CD8-positive, alpha-beta memory T cell (primary cell): ENCODE measurements around the gene PWWP2B. TPM values are rescaled to one million over a fixed set of nuclear protein-coding genes. Genes with fewer than 3 reads are reported as not detected.

Experiments
- CTCF ChIA-PET: fragments of 350-600 bp; sonication (Branson Sonifier 250); formaldehyde crosslinking; loops from one replicate; lab custom pipeline; 2021; ENCODE audit warnings: antibody characterized with exemption; lab: Charles Lee
- POLR2A ChIA-PET: fragments of 350-600 bp; sonication (Branson Sonifier 250); formaldehyde crosslinking; loops from one replicate; lab custom pipeline; 2021; ENCODE audit warnings: antibody characterized with exemption; lab: Charles Lee
- DNase-seq, 5 donors: peaks; one replicate each; pipeline versions ENCODE4 v3.0.0 to v3.0.0-alpha.2; 2020 to 2022; ENCODE audit warnings: mixed read lengths in 1 of 5
- H3K27ac ChIP-seq: one replicate; pipeline ENCODE4 v1.7.0; 2013; ENCODE audit warnings: low read depth, mild to moderate bottlenecking, low read length, moderate library complexity
- H3K27me3 ChIP-seq: 2 replicates; pipeline ENCODE4 v1.7.0; 2013; ENCODE audit warnings: low read length, mild to moderate bottlenecking; ENCODE audit not compliant: insufficient read depth, poor library complexity, severe bottlenecking
- H3K36me3 ChIP-seq: 2 replicates; pipeline ENCODE4 v1.7.0; 2013; ENCODE audit warnings: mild to moderate bottlenecking, low read length, moderate library complexity; ENCODE audit not compliant: insufficient read depth
- H3K4me1 ChIP-seq: 2 replicates; pipeline ENCODE4 v1.7.0; 2013; ENCODE audit warnings: mild to moderate bottlenecking, low read length, moderate library complexity; ENCODE audit not compliant: insufficient read depth
- H3K4me3 ChIP-seq: 2 replicates; pipeline ENCODE4 v1.7.0; 2013; ENCODE audit warnings: mild to moderate bottlenecking, low read length
- H3K9me3 ChIP-seq: 2 replicates; pipeline ENCODE4 v1.7.0; 2013; ENCODE audit warnings: mild to moderate bottlenecking, low read length
- H3K27ac Mint-ChIP-seq, 8 donors: one replicate each; pipeline ENCODE4 v1.8.0; 2020 to 2021; ENCODE audit warnings: mixed read lengths in 8 of 8, mild to moderate bottlenecking in 6 of 8, inconsistent platforms in 3 of 8, moderate library complexity in 3 of 8
- H3K27me3 Mint-ChIP-seq, 2 donors: one replicate each; pipeline ENCODE4 v1.8.0; 2020 to 2021; ENCODE audit warnings: mixed read lengths in 2 of 2, mild to moderate bottlenecking in 1 of 2, moderate library complexity in 1 of 2
- H3K36me3 Mint-ChIP-seq, 3 donors: one replicate each; pipeline ENCODE4 v1.8.0; 2020 to 2021; ENCODE audit warnings: mixed read lengths in 3 of 3, inconsistent platforms in 1 of 3, mild to moderate bottlenecking in 1 of 3
- H3K4me1 Mint-ChIP-seq, 3 donors: one replicate each; pipeline ENCODE4 v1.8.0; 2020 to 2021; ENCODE audit warnings: mixed read lengths in 3 of 3, inconsistent platforms in 1 of 3, mild to moderate bottlenecking in 1 of 3
- H3K4me3 Mint-ChIP-seq, 7 donors: one replicate each; pipeline ENCODE4 v1.8.0; 2020 to 2021; ENCODE audit warnings: mixed read lengths in 7 of 7, mild to moderate bottlenecking in 6 of 7, moderate library complexity in 4 of 7, inconsistent platforms in 2 of 7
- H3K9me3 Mint-ChIP-seq, 5 donors: one replicate each; pipeline ENCODE4 v1.8.0; 2020 to 2022; ENCODE audit warnings: mixed read lengths in 5 of 5, mild to moderate bottlenecking in 3 of 5, moderate library complexity in 2 of 5, inconsistent platforms in 1 of 5
- polyA plus RNA-seq: library from polyadenylated mRNA; unstranded; fragments of 300-500 nt; fragmentation: Illumina TruSeq; gene quantifications from one replicate; pipeline ENCODE4 v1.2.3, GENCODE V29; 2021
- total RNA-seq, 2 experiments: library from RNA; stranded (reverse); gene quantifications; one replicate each; pipeline ENCODE4 v1.2.3, GENCODE V29; 2021

PWWP2B gene
- total and polyA plus RNA-seq, 3 experiments from 2014 or later, result 3.1 to 4.4 (median 3.7) TPM

GRCh38 chr10:132454296-132455198, 57.5 kb downstream of the PWWP2B start:
- H3K9me3 ChIP-seq, result no peaks in the 10 kb centered on the region
- CTCF ChIA-PET, result interaction anchor here (0.6 to 2.7 kb wide), 11 partner anchors 8 to 569 kb away, joined by 3 to 18 read pairs (median 3); no protein-coding TSS in a partner anchor
- POLR2A ChIA-PET, result no interaction called here

GRCh38 chr10:132455441-132455971, 58.5 kb downstream of the PWWP2B start:
- no peak overlapping the region for H3K27ac ChIP-seq
- H3K4me3 Mint-ChIP-seq, result no peak overlapping the region
- H3K36me3 ChIP-seq, result no peaks in the 10 kb centered on the region
- H3K9me3 Mint-ChIP-seq, result no peaks in the 10 kb centered on the region
- H3K4me1 ChIP-seq, result peaks cover 22% of the 10 kb centered on the region
- ChIA-PET CTCF (interaction anchor here (0.8 to 2.7 kb wide), 4 partner anchors 9 to 72 kb away, joined by 3 to 18 read pairs (median 6); no protein-coding TSS in a partner anchor), POLR2A (no interaction called here)
- H3K4me1 Mint-ChIP-seq, result peaks cover 6 to 23% (median 8%) of the 10 kb centered on the region in 3 donors
- peaks cover 0 to under 1% of the 10 kb centered on the region in 2 donors for H3K27me3 Mint-ChIP-seq
- no peaks in the 10 kb centered on the region for H3K27me3 ChIP-seq
- H3K4me3 ChIP-seq, result no peak overlapping the region
- no peak overlapping the region for H3K27ac Mint-ChIP-seq
- no peaks in the 10 kb centered on the region for H3K36me3 Mint-ChIP-seq
- H3K9me3 ChIP-seq, result no peaks in the 10 kb centered on the region
- no peak for DNase-seq

More at GRCh38 chr10:132454296-132455198, 57.5 kb downstream of the PWWP2B start:
- peak overlapping the region in 1 of 7 donors; percentile 59 for H3K4me3 Mint-ChIP-seq
- Histone ChIP-seq H3K27me3 (no peaks in the 10 kb centered on the region), H3K4me1 (peaks cover 22% of the 10 kb centered on the region), H3K27ac (no peak overlapping the region), H3K36me3 (no peaks in the 10 kb centered on the region), H3K4me3 (no peak overlapping the region)
- H3K4me1 Mint-ChIP-seq, result peaks cover 6 to 27% (median 6%) of the 10 kb centered on the region in 3 donors
- H3K9me3 Mint-ChIP-seq, result no peaks in the 10 kb centered on the region
- DNase-seq, result no peak
- H3K27ac Mint-ChIP-seq, result peak overlapping the region in 5 of 8 donors; percentile 11 to 75 (median 37)
- no peaks in the 10 kb centered on the region for H3K36me3 Mint-ChIP-seq
- H3K27me3 Mint-ChIP-seq, result no peaks in the 10 kb centered on the region

GRCh38 chr10:132455986-132456847, 59.2 kb downstream of the PWWP2B start:
- ChIA-PET POLR2A (no interaction called here), CTCF (interaction anchor here (0.8 to 2.7 kb wide), 4 partner anchors 10 to 183 kb away, joined by 3 to 18 read pairs (median 6); no protein-coding TSS in a partner anchor)
- Mint-ChIP-seq H3K36me3 (no peaks in the 10 kb centered on the region), H3K9me3 (no peaks in the 10 kb centered on the region), H3K4me1 (peaks cover 5 to 17% (median 8%) of the 10 kb centered on the region in 3 donors), H3K27ac (no peak overlapping the region), H3K4me3 (no peak overlapping the region), H3K27me3 (peaks cover 0 to 1% of the 10 kb centered on the region in 2 donors)
- Histone ChIP-seq H3K4me3 (no peak overlapping the region), H3K4me1 (peaks cover 22% of the 10 kb centered on the region), H3K27me3 (no peaks in the 10 kb centered on the region), H3K9me3 (no peaks in the 10 kb centered on the region), H3K36me3 (no peaks in the 10 kb centered on the region), H3K27ac (no peak overlapping the region)
- no peak for DNase-seq

- Histone ChIP-seq H3K4me3 (no peak overlapping the region), H3K27ac (no peak overlapping the region), H3K27me3 (no peaks in the 10 kb centered on the region), H3K36me3 (no peaks in the 10 kb centered on the region), H3K9me3 (no peaks in the 10 kb centered on the region), H3K4me1 (peaks cover 17% of the 10 kb centered on the region)
- no peak overlapping the region for H3K27ac Mint-ChIP-seq
- no peaks in the 10 kb centered on the region for H3K36me3 Mint-ChIP-seq
- DNase-seq, result no peak
- H3K27me3 Mint-ChIP-seq, result peaks cover 0 to 1% of the 10 kb centered on the region in 2 donors
- ChIA-PET POLR2A (no interaction called here), CTCF (interaction anchor here (0.8 to 1.4 kb wide), 2 partner anchors 174 to 182 kb away, joined by 3 read pairs; no protein-coding TSS in a partner anchor)
- no peaks in the 10 kb centered on the region for H3K9me3 Mint-ChIP-seq
- peaks cover 0 to 10% (median 8%) of the 10 kb centered on the region in 3 donors for H3K4me1 Mint-ChIP-seq
- H3K4me3 Mint-ChIP-seq, result no peak overlapping the region
Observed at GRCh38 chr10:132456881-132457280, 59.9 kb downstream of the PWWP2B start.

GRCh38 chr10:132457328-132458070, 60.5 kb downstream of the PWWP2B start:
- POLR2A ChIA-PET, result no interaction called here
- Histone ChIP-seq H3K27me3 (no peaks in the 10 kb centered on the region), H3K27ac (no peak overlapping the region), H3K36me3 (no peaks in the 10 kb centered on the region), H3K4me1 (peaks cover 11% of the 10 kb centered on the region), H3K4me3 (no peak overlapping the region), H3K9me3 (no peaks in the 10 kb centered on the region)
- Mint-ChIP-seq H3K4me3 (no peak overlapping the region), H3K27ac (no peak overlapping the region), H3K4me1 (peaks cover 0 to 6% (median 6%) of the 10 kb centered on the region in 3 donors), H3K27me3 (peaks cover 0 to 1% of the 10 kb centered on the region in 2 donors), H3K36me3 (no peaks in the 10 kb centered on the region), H3K9me3 (no peaks in the 10 kb centered on the region)
- no peak for DNase-seq
- CTCF ChIA-PET, result interaction anchor here (1.0 to 2.2 kb wide), 3 partner anchors 70 to 186 kb away, joined by 3 to 11 read pairs (median 3); no protein-coding TSS in a partner anchor

- ChIA-PET CTCF (interaction anchor here (1.0 to 2.2 kb wide), 2 partner anchors 71 to 186 kb away, joined by 3 to 11 read pairs; no protein-coding TSS in a partner anchor), POLR2A (interaction anchor here (0.5 kb wide), 1 partner anchor 11 kb away, joined by 6 read pairs; no protein-coding TSS in a partner anchor)
- Mint-ChIP-seq H3K9me3 (no peaks in the 10 kb centered on the region), H3K27ac (no peak overlapping the region), H3K4me1 (peaks cover 0 to 3% (median 0%) of the 10 kb centered on the region in 3 donors), H3K36me3 (no peaks in the 10 kb centered on the region), H3K27me3 (peaks cover 0 to 1% of the 10 kb centered on the region in 2 donors), H3K4me3 (no peak overlapping the region)
- peaks cover 5% of the 10 kb centered on the region for H3K4me1 ChIP-seq
- no peak overlapping the region for H3K4me3 ChIP-seq
- H3K36me3 ChIP-seq, result no peaks in the 10 kb centered on the region
- no peaks in the 10 kb centered on the region for H3K9me3 ChIP-seq
- no peaks in the 10 kb centered on the region for H3K27me3 ChIP-seq
- peak in 1 of 5 donors; percentile 16 for DNase-seq
- no peak overlapping the region for H3K27ac ChIP-seq
Observed at GRCh38 chr10:132458071-132458585, 61.1 kb downstream of the PWWP2B start.
